SK-N-SH (cell line): ENCODE results near the gene ANO2. TPM values are rescaled to one million over a fixed set of nuclear protein-coding genes. Genes with fewer than 3 reads are reported as not detected.

Experiments
- CTCF ChIA-PET: fragments of 300-600, 350-600 bp; formaldehyde crosslinking; extraction: SDS; loops from one replicate; lab custom pipeline; 2021; lab: Yijun Ruan, JAX
- POLR2A ChIA-PET: fragments of 350-600 bp; sonication (Branson Sonifier 250); formaldehyde crosslinking; extraction: SDS; loops from one replicate; lab custom pipeline; 2020; ENCODE audit warnings: antibody characterized with exemption, inconsistent platforms; lab: Yijun Ruan, JAX
- DNase-seq: peaks from one replicate; pipeline ENCODE4 v3.0.0; 2012
- H2AFZ ChIP-seq: fragments of 200-600 bp; sonication (generic); 2 replicates; pipeline ENCODE4 v1.8.1; 2016; ENCODE audit warnings: antibody characterized with exemption, mild to moderate bottlenecking, low read depth
- H3F3A ChIP-seq: fragments of 200-600 bp; sonication (generic); replicated peaks from 2 replicates; pipeline ENCODE3; 2016; ENCODE audit warnings: antibody characterized with exemption, mild to moderate bottlenecking; ENCODE audit not compliant: insufficient read depth
- H3K27ac ChIP-seq, 2 experiments: fragments of 200-500 bp in 1 of 2; fragments of 200-600 bp in 1 of 2; sonication (Bioruptor generic) in 1 of 2; sonication (generic), shearing (Covaris generic) in 1 of 2; 2 replicates each; pipeline versions ENCODE4 v1.5.1 to v1.6.1; 2014 to 2016; ENCODE audit warnings: low read depth in 2 of 2, inconsistent platforms in 1 of 2, low read length in 1 of 2, mild to moderate bottlenecking in 1 of 2, mixed read lengths in 1 of 2
- H3K27me3 ChIP-seq: fragments of 200-600 bp; sonication (generic), shearing (Covaris generic); 2 replicates; pipeline ENCODE4 v1.6.1; 2016; ENCODE audit warnings: mixed run types; ENCODE audit not compliant: insufficient read depth
- H3K36me3 ChIP-seq, 2 experiments: fragments of 200-500 bp in 1 of 2; fragments of 200-600 bp in 1 of 2; sonication (Bioruptor generic) in 1 of 2; sonication (generic) in 1 of 2; replicated peaks in 1 of 2; 2 replicates each; pipeline versions ENCODE3 to v1.5.1; 2014 to 2016; ENCODE audit warnings: low read length in 1 of 2, mild to moderate bottlenecking in 1 of 2; ENCODE audit not compliant: insufficient read depth in 2 of 2, control insufficient read depth in 1 of 2
- H3K4me1 ChIP-seq, 2 experiments: fragments of 200-500 bp in 1 of 2; fragments of 200-600 bp in 1 of 2; sonication (Bioruptor generic) in 1 of 2; sonication (generic), shearing (Covaris generic) in 1 of 2; 2 replicates each; pipeline versions ENCODE4 v1.5.1 to v1.6.1; 2014 to 2016; ENCODE audit warnings: low read depth in 1 of 2, low read length in 1 of 2, mixed run types in 1 of 2; ENCODE audit not compliant: insufficient read depth in 2 of 2, control insufficient read depth in 1 of 2
- H3K4me2 ChIP-seq: fragments of 200-600 bp; sonication (generic), shearing (Covaris generic); 2 replicates; pipeline ENCODE4 v1.6.1; 2017; ENCODE audit warnings: mixed run types
- H3K4me3 ChIP-seq, 2 experiments: fragments of 200-500 bp in 1 of 2; fragments of 200-600 bp in 1 of 2; sonication (Bioruptor generic) in 1 of 2; sonication (generic), shearing (Covaris generic) in 1 of 2; 2 replicates each; pipeline versions ENCODE4 v1.5.1 to v1.8.1; 2014 to 2016; ENCODE audit warnings: low read depth in 2 of 2, inconsistent platforms in 1 of 2, low read length in 1 of 2, mild to moderate bottlenecking in 1 of 2, mixed read lengths in 1 of 2, moderate library complexity in 1 of 2
- H3K79me2 ChIP-seq: fragments of 200-600 bp; sonication (generic); 2 replicates; pipeline ENCODE4 v1.8.1; 2017; ENCODE audit warnings: mild to moderate bottlenecking; ENCODE audit not compliant: insufficient read depth
- H3K9ac ChIP-seq: fragments of 200-600 bp; sonication (generic); 2 replicates; pipeline ENCODE4 v1.6.1; 2017; ENCODE audit warnings: mixed run types
- H3K9me2 ChIP-seq: fragments of 200-600 bp; sonication (generic); 2 replicates; pipeline ENCODE4 v1.6.1; 2017; ENCODE audit warnings: mixed run types
- H3K9me3 ChIP-seq: fragments of 200-600 bp; sonication (generic); 2 replicates; pipeline ENCODE4 v1.6.1; 2017; ENCODE audit warnings: mixed run types, mild to moderate bottlenecking, moderate library complexity
- H4K20me1 ChIP-seq: fragments of 200-600 bp; sonication (generic); 2 replicates; pipeline ENCODE4 v1.6.1; 2017; ENCODE audit warnings: mild to moderate bottlenecking, mixed run types; ENCODE audit not compliant: insufficient read depth
- EP300 ChIP-seq, 2 experiments: IDR thresholded peaks; 2 replicates each; pipeline versions ENCODE4 v1.4.0 to v1.6.1; 2012; ENCODE audit warnings: borderline replicate concordance in 1 of 2, low read depth in 1 of 2, low read length in 1 of 2
- EZH2phosphoT487 ChIP-seq: fragments of 200-600 bp; sonication (generic); IDR thresholded peaks from 2 replicates; pipeline ENCODE4 v1.6.1; 2017; ENCODE audit warnings: low read depth, mixed run types, mild to moderate bottlenecking, antibody characterized with exemption, moderate library complexity, borderline replicate concordance
- FOSL2 ChIP-seq: IDR thresholded peaks from 2 replicates; pipeline ENCODE4 v1.4.0; 2012; ENCODE audit warnings: low read depth, mild to moderate bottlenecking, moderate library complexity, borderline replicate concordance
- GABPA ChIP-seq: IDR thresholded peaks from 2 replicates; pipeline ENCODE4 v1.4.0; 2012; ENCODE audit warnings: low read depth, mild to moderate bottlenecking
- GATA2 ChIP-seq: sonication (generic); formaldehyde crosslinking; IDR thresholded peaks from 2 replicates; pipeline ENCODE4 v1.5.0; 2020; ENCODE audit warnings: mild to moderate bottlenecking, missing genetic modification reagents
- MEF2A ChIP-seq: IDR thresholded peaks from 2 replicates; pipeline ENCODE4 v1.4.0; 2012; ENCODE audit warnings: low read depth, borderline replicate concordance
- MXI1 ChIP-seq: IDR thresholded peaks from 2 replicates; pipeline ENCODE4 v1.6.1; 2012; ENCODE audit warnings: mild to moderate bottlenecking, low read depth, low read length, improper control_type of control experiment
- NFIC ChIP-seq: IDR thresholded peaks from 2 replicates; pipeline ENCODE4 v1.4.0; 2012; ENCODE audit warnings: borderline replicate concordance
- NRF1 ChIP-seq: IDR thresholded peaks from 2 replicates; pipeline ENCODE4 v1.6.1; 2012; ENCODE audit warnings: low read depth, mild to moderate bottlenecking, low read length
- RFX5 ChIP-seq: IDR thresholded peaks from 2 replicates; pipeline ENCODE4 v1.6.1; 2012; ENCODE audit warnings: mild to moderate bottlenecking, improper control_type of control experiment, low read length
- RXRA ChIP-seq: IDR thresholded peaks from 2 replicates; pipeline ENCODE4 v1.4.0; 2012; ENCODE audit warnings: low read depth, mild to moderate bottlenecking, borderline replicate concordance
- SMC3 ChIP-seq: IDR thresholded peaks from 2 replicates; pipeline ENCODE4 v1.6.1; 2012; ENCODE audit warnings: low read depth, low read length, improper control_type of control experiment
- TAF1 ChIP-seq: IDR thresholded peaks from 2 replicates; pipeline ENCODE4 v1.6.1; 2012; ENCODE audit warnings: low read depth, mild to moderate bottlenecking, low read length, moderate library complexity, borderline replicate concordance
- YY1 ChIP-seq: IDR thresholded peaks from 2 replicates; pipeline ENCODE4 v1.4.0; 2012; ENCODE audit warnings: low read depth, mild to moderate bottlenecking
- whole genome bisulfite sequencing: methylation state at CpG from one replicate; pipeline ENCODE4 v1.1.6; 2017; ENCODE audit warnings: low lambda C conversion rate; 5-methylcytosine and 5-hydroxymethylcytosine counted together
- polyA plus RNA-seq, 3 experiments: library from polyadenylated mRNA; depleted of rRNA; stranded (reverse); fragments of >200 nt; gene quantifications; 2 replicates each; pipeline ENCODE4 v1.2.3, GENCODE V29; 2012
- TF ChIP-seq, protein P1 (sequence below): IDR thresholded peaks from 2 replicates; pipeline ENCODE4 v1.4.0; 2012; ENCODE audit warnings: low read depth, borderline replicate concordance
- TF ChIP-seq, protein P2 (sequence below): IDR thresholded peaks from 2 replicates; pipeline ENCODE4; 2012
- TF ChIP-seq, protein P3 (sequence below): IDR thresholded peaks from 2 replicates; pipeline ENCODE4 v1.6.1; 2012; ENCODE audit warnings: mild to moderate bottlenecking, low read depth, low read length, moderate library complexity
- TF ChIP-seq, protein P4 (sequence below): fragments of 150-350 bp; IDR thresholded peaks from 2 replicates; pipeline ENCODE4 v1.6.1; 2017; ENCODE audit warnings: antibody characterized with exemption, low read length, low read depth, borderline replicate concordance
- TF ChIP-seq, protein P5 (sequence below): fragments of 150-350 bp; IDR thresholded peaks from 2 replicates; pipeline ENCODE4 v1.6.1; 2016; ENCODE audit warnings: mild to moderate bottlenecking, low read depth, low read length

The ANO2 gene
- polyA plus RNA-seq, 1 of the 3 experiments (the other 2 are of a cell fraction) = not detected

DNA sequence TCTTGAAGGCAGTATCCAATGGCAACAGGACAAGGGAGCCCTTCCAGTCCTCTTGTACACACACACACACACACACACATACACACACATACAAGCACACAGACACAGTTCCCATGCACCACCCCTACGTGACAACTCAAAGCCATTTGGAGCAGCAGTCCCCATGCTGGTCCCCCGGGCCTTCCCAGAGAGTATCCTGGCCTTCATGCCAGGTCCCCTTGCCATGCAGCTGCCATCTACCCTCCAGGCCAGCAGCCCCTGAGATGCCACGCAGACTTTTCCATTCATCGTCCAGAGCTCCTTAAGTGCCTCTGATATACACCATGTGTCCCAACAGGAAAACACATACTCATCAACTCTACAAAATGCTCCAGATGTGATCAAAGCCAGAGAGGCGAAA, 159.5 kb downstream of the ANO2 start:
- Histone ChIP-seq H3K9ac (no peak overlapping the region), H3K4me1 (no peaks in the 10 kb centered on the region; a peak in 1 of 4 replicates), H3K9me3 (no peaks in the 10 kb centered on the region), H3K4me3 (no peak overlapping the region), H3F3A (no peaks in the 10 kb centered on the region), H4K20me1 (no peaks in the 10 kb centered on the region), H3K79me2 (no peaks in the 10 kb centered on the region), H3K9me2 (no peaks in the 10 kb centered on the region), H3K27ac (no peak overlapping the region), H3K36me3 (no peaks in the 10 kb centered on the region), H2AFZ (no peak overlapping the region), H3K27me3 (peaks cover 11% of the 10 kb centered on the region; the same call in 1 of the 2 replicates), H3K4me2 (no peak overlapping the region)
- ChIA-PET CTCF (no interaction called here), POLR2A (no interaction called here)
- DNase-seq = no peak
- TF ChIP-seq GABPA (no peak), SMC3 (no peak), GATA2 (CRISPR knock-in tag) (no peak), RXRA (no peak), RFX5 (no peak), NFIC (no peak), MEF2A (no peak), EZH2phosphoT487 (no peak), NRF1 (no peak), YY1 (no peak), FOSL2 (no peak), EP300 (IDR thresholded peaks at IDR 0.05; ENCODE audit: borderline replicate concordance in 1 of 2, low read depth in 1 of 2, low read length in 1 of 2) (no peak), TAF1 (no peak), MXI1 (no peak)
- TF ChIP-seq, protein P1, sequence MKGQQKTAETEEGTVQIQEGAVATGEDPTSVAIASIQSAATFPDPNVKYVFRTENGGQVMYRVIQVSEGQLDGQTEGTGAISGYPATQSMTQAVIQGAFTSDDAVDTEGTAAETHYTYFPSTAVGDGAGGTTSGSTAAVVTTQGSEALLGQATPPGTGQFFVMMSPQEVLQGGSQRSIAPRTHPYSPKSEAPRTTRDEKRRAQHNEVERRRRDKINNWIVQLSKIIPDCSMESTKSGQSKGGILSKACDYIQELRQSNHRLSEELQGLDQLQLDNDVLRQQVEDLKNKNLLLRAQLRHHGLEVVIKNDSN = no peak
- TF ChIP-seq, protein P2, sequence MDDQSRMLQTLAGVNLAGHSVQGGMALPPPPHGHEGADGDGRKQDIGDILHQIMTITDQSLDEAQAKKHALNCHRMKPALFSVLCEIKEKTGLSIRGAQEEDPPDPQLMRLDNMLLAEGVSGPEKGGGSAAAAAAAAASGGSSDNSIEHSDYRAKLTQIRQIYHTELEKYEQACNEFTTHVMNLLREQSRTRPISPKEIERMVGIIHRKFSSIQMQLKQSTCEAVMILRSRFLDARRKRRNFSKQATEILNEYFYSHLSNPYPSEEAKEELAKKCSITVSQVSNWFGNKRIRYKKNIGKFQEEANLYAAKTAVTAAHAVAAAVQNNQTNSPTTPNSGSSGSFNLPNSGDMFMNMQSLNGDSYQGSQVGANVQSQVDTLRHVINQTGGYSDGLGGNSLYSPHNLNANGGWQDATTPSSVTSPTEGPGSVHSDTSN = no peak
- TF ChIP-seq, protein P3, sequence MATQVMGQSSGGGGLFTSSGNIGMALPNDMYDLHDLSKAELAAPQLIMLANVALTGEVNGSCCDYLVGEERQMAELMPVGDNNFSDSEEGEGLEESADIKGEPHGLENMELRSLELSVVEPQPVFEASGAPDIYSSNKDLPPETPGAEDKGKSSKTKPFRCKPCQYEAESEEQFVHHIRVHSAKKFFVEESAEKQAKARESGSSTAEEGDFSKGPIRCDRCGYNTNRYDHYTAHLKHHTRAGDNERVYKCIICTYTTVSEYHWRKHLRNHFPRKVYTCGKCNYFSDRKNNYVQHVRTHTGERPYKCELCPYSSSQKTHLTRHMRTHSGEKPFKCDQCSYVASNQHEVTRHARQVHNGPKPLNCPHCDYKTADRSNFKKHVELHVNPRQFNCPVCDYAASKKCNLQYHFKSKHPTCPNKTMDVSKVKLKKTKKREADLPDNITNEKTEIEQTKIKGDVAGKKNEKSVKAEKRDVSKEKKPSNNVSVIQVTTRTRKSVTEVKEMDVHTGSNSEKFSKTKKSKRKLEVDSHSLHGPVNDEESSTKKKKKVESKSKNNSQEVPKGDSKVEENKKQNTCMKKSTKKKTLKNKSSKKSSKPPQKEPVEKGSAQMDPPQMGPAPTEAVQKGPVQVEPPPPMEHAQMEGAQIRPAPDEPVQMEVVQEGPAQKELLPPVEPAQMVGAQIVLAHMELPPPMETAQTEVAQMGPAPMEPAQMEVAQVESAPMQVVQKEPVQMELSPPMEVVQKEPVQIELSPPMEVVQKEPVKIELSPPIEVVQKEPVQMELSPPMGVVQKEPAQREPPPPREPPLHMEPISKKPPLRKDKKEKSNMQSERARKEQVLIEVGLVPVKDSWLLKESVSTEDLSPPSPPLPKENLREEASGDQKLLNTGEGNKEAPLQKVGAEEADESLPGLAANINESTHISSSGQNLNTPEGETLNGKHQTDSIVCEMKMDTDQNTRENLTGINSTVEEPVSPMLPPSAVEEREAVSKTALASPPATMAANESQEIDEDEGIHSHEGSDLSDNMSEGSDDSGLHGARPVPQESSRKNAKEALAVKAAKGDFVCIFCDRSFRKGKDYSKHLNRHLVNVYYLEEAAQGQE = no peak
- TF ChIP-seq, protein P4, sequence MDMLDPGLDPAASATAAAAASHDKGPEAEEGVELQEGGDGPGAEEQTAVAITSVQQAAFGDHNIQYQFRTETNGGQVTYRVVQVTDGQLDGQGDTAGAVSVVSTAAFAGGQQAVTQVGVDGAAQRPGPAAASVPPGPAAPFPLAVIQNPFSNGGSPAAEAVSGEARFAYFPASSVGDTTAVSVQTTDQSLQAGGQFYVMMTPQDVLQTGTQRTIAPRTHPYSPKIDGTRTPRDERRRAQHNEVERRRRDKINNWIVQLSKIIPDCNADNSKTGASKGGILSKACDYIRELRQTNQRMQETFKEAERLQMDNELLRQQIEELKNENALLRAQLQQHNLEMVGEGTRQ = no peak
- TF ChIP-seq, protein P5, sequence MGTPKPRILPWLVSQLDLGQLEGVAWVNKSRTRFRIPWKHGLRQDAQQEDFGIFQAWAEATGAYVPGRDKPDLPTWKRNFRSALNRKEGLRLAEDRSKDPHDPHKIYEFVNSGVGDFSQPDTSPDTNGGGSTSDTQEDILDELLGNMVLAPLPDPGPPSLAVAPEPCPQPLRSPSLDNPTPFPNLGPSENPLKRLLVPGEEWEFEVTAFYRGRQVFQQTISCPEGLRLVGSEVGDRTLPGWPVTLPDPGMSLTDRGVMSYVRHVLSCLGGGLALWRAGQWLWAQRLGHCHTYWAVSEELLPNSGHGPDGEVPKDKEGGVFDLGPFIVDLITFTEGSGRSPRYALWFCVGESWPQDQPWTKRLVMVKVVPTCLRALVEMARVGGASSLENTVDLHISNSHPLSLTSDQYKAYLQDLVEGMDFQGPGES = no peak
- WGBS = 5% methylated on average over 5 of the region's 5 CpGs
